GM21526 (cell line): ENCODE results near the gene PRXL2A.
A peak's percentile ranks its signal among the peaks of the same experiment; 100 is the strongest.
"Not testable (repeated sequence)": the region's sequence is repeated elsewhere in the genome, so short reads cannot be mapped to it uniquely, and the experiment has no call there.

Experiments
- ATAC-seq: cut with Tn5 transposase; IDR thresholded peaks from one replicate; pipeline ENCODE4 v1.9.1; 2021; ENCODE audit warnings: moderate library complexity; ENCODE audit not compliant: unreplicated experiment, low FRiP score

PRXL2A gene, protein sequence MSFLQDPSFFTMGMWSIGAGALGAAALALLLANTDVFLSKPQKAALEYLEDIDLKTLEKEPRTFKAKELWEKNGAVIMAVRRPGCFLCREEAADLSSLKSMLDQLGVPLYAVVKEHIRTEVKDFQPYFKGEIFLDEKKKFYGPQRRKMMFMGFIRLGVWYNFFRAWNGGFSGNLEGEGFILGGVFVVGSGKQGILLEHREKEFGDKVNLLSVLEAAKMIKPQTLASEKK

DNA sequence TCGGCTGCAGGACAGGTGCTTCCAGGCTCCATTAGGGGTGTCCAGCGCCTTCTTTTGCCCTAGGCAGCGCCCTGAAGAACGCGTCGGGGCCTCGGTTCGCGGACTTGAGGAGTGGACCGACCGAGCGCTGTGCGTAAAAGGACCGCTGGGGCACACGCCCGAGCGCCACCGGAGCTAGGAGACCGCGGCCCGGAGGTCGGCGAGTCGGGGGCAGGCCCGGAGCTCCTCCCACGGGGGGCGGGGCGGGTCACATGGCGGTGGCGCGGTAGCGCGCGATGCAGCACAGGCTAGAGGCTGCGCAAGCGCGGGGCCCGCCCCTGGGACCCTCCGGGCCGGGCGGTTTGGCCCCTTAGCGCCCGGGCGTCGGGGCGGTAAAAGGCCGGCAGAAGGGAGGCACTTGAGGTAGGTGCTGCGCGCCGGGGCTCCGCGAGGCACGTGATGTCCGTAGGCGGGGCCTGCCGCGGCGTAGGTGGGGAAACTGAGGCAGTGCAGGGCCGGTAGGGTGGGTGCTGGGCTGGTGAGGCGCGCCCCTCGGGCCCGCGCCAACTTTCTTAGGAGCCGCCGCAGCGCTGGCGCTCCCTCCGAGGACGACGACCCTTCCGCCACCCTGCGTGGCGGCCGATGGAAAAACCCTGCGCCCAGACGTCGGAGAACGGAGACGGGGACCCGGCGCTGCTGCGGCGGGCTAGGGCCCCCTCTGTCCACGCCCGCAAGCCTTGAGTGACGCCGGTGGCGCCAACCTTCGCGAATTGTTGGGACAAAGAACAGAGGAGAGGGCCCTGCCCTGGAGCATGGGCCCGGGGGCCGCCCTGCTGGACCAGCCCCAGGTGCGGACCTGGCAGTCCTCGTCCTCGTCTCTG, at the start of gene PRXL2A:
Gene PRXL2A, plus strand, starts transcription at position 310 of the 860 bp plus-strand sequence. CDS start 11,917 bp downstream, outside the sequence.
- peak; percentile 98 for ATAC-seq

DNA sequence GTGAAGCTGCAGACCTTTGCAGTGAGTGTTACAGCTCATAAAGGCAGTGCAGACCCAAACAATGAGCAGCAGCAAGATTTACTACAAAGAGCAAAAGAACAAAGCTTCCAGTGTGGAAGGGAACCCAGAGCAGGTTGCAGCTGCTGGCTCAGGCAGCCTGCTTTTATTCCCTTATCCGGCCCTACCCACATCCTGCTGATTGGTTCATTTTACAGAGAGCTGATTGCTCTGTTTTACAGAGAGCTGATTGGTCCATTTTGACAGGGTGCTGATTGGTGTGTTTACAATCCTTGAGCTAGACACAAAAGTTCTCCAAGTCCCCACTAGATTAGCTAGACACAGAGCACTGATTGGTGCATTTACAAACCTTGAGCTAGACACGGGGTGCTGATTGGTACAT, 49.4 kb upstream of the PRXL2A start:
- ATAC-seq, result not testable (repeated sequence)

DNA sequence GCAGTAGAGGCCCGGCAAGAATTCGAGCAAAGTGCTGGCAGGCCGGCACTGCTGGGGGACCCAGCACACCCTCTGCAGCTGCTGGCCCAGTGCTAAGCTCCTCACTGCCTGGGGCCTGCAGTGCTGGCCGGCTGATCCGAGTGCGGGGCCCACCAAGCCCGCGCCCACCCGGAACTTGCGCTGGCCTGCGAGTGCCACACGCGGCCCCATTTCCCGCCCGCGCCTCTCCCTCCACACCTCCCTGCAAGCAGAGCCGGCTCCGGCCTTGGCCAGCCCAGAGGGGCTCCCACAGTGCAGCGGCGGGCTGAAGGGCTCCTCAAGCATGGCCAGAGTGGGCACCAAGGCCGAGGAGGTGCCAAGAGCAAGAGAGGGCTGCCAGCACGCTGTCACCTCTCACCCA, 48.7 kb upstream of the PRXL2A start:
- no peak for ATAC-seq

DNA sequence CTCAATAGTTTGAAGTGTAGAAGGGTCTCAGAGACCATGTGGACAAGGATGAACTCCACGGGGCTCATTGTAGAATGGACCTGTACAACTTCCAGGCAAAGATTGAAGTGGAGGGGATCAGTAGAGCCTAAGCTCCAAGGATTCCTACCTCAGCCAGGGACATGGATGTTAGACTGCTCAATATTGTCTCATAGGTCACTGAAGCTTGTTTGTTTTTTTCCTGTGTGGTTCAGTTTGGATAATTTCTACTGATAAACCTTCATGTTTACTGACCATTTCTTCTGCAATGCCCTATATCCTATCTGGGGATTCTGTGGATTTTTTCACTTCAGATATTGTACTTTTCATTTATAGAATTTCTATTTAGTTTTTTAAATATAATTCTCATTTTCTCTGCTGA, 42.8 kb upstream of the PRXL2A start:
- no peak for ATAC-seq

DNA sequence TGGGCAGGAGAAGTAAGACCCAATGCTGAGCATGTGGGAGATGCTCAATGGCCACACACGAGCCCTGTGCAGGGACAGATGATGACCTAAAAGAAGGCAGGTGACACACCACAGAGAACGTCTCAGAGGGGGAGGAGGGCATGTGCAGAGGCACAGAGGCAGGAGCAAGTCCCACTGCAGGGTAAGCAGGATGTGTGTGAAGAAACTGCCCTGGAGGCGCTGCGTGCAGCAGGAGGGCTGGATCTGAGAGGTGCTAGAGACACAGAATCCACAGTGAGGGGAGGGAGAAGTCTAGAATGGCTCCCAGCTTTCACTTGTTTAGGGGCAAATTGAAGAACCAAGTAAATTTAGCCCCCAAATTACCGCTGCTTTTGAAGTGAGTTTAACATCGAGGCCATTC, 36.9 kb upstream of the PRXL2A start:
- no peak for ATAC-seq

DNA sequence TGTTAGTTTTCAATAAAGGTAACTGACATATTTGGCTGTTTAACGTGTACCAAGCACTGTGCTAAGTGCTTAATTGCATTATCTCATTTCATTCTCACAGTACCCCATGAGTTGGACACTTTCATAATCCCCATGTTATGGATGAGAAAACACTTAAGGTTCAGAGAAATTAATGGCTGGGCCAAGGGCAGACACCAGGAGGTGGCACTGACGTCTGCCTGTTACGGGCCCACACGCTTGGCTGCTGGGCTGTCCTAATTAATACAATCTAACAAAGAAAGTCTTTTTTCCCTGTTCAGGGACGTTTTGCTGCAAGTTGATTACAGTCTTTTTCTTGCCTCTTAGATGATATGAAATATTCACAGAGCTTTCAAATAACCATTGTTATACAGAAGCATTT, 35.7 kb upstream of the PRXL2A start:
- no peak for ATAC-seq

DNA sequence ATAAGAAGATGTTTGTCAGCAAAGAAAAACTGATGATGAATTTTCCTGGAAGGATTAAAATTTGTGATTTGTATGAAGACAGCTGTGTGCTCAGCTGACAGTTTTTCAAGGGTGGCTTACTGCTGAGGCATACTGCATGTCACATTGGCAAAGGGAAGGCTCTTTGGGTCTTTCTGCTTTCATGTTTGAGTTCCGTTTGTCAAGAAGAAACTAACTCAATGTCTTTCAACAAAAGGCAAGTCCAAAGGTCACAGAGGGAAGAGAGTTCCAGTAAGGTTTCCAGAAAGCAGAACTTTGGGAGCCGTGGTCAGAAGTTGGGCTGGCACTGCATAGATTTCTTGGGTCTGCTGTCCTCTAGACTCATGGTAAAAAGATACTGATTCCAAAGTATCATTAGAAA, 34.8 kb upstream of the PRXL2A start:
- ATAC-seq, result no peak

DNA sequence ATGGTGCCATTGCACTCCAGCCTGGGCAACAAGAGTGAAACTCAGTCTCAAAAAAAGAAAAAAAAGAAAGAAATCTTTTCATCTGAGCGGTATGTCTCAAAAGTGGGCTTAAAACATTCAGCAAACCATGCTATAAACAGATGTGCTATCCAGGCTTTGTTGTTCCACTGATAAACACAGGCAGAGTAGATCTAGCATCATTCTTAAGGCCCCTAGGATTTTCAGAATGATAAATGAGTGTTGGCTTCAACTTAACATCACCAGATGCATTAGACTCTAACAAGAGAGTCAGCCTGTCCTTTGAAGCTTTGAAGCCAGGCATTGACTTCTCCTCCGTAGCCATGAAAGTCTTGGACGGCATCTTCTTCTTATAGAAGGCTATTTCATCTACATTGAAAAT, 28.6 kb upstream of the PRXL2A start:
- ATAC-seq, result no peak

DNA sequence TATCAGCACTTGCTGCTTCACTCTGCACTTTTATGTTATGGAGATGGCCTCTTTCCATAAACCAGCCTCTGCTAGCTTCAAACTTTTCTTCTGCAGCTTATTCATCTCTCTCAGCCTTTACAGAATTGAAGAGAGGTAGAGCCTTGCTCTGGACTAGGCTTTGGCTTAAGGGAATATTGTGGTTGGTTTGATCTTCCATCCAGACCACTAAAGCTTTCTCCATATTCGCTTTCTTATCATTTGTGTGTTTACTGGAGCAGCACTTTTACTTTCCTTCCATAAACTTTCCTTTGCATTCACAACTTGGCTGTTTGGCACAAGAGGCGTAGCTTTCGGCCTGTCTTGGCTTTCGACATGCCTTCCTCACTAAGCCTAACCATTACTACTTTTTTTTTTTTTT, 28.2 kb upstream of the PRXL2A start:
- ATAC-seq, result no peak

DNA sequence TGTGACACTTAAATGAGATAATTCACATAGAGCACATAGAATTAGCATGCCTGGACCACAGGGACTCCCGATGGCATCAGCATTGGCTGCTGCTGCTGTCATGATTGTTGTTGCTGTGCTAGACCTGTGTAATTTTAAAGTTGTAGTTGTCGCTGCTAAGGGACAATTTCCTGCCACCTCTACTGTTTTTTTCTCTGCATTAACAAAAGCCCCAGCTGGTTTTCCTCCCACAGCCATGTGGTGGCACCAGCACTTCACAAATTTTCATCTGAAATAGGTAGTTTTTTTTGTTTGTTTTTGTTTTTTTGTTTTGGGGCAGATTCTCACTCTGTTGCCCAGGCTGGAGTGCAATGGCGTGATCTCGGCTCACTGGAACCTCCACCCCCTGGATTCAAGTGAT, 25.4 kb upstream of the PRXL2A start:
- peak; percentile 75 for ATAC-seq

DNA sequence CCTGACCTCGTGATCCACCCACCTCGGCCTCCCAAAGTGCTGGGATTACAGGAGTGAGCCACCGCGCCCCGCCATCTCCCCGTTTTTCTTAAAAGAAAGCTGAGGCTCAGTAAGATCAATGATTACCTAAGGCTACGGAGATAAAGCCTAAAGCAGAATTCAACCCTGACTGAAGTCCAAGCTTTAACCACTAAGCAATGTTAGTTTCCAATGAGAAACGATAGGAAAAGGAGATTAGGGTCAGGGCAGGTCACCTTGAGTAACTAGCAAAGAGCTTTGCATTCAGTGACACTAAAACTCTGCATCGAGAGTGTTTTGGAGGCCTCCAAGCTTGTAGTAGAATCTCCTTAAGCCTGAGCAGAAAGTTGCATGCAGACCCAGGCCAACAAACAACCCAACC, 17.6 kb upstream of the PRXL2A start:
- no peak for ATAC-seq

DNA sequence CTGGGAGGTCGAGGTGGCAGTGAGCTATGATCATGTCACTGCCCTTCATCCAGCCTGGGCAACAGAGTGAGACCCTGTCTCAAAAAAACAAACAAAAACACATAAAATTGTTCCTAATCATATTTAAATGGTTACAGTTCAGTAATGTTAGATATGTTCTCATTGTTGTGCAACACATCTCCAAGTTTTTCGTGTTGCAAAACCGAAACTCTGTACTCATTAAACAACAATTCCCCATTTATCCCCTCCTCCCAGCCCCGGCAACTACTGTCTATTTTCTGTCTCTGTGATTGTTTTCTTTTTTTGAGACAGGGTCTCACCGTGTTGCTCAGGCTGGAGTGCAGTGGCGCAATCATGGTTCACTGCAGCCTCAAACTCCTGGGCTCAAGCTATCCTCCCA, 16.1 kb upstream of the PRXL2A start:
- no peak for ATAC-seq

DNA sequence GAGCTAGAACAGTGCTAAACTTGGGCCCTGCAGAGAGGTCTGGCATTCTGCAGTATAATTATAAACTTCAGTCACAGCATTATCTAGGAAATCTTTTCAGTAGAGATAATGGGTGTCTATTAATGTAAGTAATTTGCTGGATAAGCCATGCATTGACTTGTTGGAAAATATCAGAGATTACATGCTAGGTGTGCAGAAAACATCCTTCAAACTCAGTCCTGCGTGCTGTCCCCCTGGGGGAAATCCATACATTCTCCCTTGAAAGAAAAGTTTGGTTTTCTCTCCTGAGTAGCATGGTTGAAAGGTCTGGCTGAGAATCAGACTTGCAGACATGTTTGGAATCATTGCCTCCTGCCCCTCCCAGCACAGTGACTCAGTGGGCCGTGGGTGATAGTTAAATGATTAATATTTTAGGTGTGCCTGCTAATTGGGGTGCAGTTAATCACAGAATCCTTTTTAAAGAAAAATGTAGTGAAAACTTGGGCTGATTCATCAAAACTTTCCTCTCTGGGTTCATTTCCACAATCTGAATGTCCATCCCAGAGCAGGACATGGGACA, 13.9 kb upstream of the PRXL2A start:
- no peak for ATAC-seq

DNA sequence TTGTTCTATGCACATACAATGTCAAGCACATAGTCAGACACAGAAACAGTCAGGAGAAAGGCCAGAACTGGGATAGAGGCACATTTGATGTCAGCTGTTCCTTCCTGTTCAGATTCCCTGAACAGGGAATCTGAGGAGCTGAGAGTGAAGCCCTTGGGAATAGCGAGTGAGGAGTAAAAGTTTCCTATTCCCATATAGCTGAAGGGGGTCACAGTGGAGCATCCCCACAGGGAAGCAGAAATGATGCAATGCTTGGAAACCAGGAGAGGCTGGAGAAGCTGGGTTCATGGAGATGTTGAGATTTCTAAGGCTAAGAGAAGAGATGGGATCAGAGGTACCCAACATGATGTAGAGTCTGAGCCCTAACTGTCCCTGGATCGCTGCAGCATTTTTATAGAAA, 11.3 kb upstream of the PRXL2A start:
- ATAC-seq, result no peak

DNA sequence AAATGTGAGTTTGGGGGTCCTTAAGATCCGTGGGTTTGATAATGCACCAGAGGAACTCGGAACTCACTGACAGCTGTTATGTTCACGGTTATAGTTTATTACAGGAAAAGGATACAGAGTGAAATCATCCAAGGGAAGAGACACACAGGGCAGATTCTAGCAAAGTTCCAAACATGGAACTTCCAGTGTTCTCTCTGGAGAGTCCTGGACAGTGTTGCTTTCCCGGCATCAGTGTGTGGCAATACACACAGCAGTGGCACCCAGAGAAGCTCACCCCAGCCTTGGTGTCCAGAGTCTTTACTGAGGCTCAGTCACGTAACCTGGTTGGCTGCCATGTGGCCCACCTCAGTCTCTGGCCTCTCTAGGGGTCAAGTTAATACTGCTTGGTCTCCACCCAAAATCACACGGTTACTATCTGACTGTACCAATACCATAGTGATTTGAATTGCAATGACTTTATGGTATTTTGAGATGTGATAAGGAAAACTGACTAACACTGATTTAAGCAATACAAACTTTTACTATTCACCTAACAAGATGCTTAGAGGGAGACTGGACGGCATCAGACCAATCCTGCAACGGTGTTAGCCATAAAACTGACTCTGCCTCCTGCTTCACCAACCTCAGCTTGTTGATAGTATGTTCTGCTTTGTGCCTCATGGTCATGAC, 8.1 kb upstream of the PRXL2A start:
- no peak for ATAC-seq

DNA sequence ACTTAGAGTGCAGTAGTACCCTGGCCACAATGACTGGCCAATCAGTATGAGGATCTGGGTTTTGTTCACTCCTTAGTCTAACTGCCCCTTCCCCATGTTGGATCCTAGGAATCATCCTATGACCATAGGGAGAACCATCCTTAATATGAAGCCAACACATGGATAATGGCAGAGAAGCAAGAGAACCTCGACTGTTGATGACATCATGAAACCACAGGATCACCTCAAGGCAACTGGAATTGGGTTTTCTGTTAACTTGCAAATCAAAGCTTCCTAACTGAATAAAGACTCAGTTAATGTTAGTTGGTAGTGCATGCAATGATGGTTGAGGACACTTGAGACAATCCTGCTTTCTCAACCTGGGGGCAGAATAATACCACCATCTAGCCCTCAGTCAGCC, 3.3 kb upstream of the PRXL2A start:
- ATAC-seq, result no peak

DNA sequence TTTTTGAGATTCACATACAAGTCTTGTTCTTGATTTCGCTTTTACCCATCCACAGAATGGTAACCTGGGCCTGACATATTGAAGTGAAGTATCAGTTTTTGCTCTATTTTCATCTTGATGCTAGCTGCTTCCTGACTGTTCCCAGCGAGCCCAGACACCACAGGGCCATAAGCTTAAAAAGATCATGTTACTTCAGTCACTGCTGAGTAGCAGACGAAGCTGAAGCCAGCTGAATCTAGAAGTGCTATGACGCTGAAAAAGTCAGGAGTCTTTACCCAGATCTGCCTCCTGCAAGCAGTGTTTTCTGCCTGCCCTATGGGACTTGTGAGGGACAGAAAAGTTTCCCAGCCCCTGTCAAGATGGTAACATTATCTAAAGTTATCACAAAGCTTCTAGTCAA, 2.7 kb upstream of the PRXL2A start:
- ATAC-seq, result no peak

DNA sequence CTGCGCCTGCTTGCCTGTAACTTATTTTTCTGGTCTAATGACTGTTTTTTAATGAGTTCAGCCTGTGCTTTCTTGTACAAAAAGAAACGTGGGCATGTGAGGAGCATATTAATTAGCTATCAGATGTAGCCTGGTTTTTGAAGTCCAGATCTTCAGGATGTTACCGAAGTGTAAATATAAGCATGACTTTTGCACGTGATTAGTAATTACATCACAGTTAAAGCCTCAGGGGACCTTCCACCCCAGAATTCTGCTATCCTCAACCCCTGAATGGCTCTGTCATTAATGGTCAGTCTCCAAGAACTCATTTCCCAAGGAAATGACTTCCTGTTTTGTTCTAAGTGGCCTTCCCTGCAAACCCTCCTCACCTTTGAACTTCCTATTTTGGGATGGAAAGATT, 2.1 kb upstream of the PRXL2A start:
- no peak for ATAC-seq

DNA sequence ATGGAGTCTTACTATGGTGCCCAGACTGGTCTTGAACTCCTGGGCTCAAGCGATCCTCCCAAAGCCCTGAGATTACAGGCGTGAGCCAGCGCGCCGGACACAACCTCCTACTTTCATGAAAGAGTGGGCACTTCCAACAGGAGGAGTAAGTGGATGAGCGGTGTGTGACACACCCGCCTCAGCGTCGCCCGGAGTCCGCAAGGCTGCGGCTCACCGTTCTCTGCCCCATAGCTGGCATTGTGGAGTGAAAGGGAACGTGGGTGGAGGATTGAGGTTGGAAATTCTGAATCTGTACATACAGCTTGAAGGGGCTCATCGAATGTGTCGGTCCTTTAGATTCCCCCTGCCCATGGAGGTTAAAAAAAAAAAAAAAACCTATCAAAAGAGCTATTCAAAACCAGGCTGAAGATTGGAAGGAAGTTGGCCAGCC, 524 bp upstream of the PRXL2A start:
- ATAC-seq, result peak; percentile 24

DNA sequence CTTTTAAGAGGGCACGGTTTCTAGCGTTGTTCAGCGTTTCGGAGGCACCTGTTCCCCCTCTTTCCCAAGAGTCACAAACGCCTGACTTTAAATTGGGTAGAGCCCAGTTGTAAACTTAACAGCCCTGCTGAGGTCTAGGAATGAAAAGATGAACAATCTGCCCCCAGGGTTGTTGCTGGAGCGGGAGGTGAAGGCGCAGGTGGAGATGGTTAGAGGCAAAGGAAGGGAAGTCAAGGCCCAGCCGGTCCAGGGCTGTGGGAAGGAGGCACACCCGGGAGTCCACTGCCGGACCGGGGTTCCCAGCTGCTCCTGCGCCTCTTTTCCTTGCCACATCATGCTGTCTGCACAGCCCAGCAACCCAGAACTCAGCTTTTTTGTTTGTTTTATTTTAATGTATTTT, 770 bp downstream of the PRXL2A start:
- no peak for ATAC-seq

DNA sequence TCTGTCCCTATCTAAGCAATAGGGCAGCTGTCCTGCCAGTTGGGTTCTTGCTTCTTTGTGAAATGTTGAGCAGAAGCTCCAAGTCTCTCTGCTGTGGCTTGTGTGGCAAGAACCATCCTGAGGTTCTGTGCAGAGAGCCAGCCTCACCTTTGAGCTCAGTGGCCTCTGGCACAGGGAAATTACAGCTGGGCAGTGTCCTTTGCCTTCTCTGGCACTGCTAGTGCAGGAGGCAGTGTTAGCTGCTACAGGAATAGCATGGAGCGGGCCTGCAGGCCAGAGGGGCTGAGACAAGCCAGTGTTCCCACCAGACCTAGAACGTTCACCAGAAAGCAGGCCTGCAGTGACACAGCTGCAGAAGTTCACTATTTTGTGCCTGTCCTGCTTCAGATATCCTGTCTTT, 1.8 kb downstream of the PRXL2A start:
- no peak for ATAC-seq
